Loucy (cell line): ENCODE results near the gene MBD5.

Source experiments
- H2AFZ ChIP-seq: fragments of 200-600 bp; sonication (generic); 2 replicates; pipeline ENCODE4 v1.6.0; 2016; ENCODE audit warnings: antibody characterized with exemption, mild to moderate bottlenecking, low read length, moderate library complexity
- H3F3A ChIP-seq: fragments of 200-600 bp; 2 replicates; pipeline ENCODE4 v1.6.0; 2016; ENCODE audit warnings: antibody characterized with exemption, low read depth, mild to moderate bottlenecking
- H3K27me3 ChIP-seq: fragments of 200-600 bp; sonication (generic); 2 replicates; pipeline ENCODE4 v1.6.1; 2014; ENCODE audit warnings: low read length, mild to moderate bottlenecking; ENCODE audit not compliant: insufficient read depth, poor library complexity, severe bottlenecking
- H3K36me3 ChIP-seq: fragments of 200-600 bp; sonication (generic); 2 replicates; pipeline ENCODE4 v1.6.1; 2016; ENCODE audit warnings: low read length; ENCODE audit not compliant: insufficient read depth
- H3K4me1 ChIP-seq: fragments of 200-600 bp; sonication (generic); 2 replicates; pipeline ENCODE4 v1.5.1; 2014; ENCODE audit warnings: low read length, mild to moderate bottlenecking; ENCODE audit not compliant: insufficient read depth, poor library complexity, severe bottlenecking
- H3K4me2 ChIP-seq: fragments of 200-600 bp; sonication (generic); 2 replicates; pipeline ENCODE4 v1.6.0; 2014; ENCODE audit warnings: antibody characterized with exemption, low read length, low read depth, mild to moderate bottlenecking; ENCODE audit not compliant: poor library complexity, severe bottlenecking
- H3K4me3 ChIP-seq: fragments of 200-600 bp; sonication (generic); 2 replicates; pipeline ENCODE4 v1.5.1; 2014; ENCODE audit warnings: low read length, mild to moderate bottlenecking, mixed read lengths; ENCODE audit not compliant: poor library complexity, severe bottlenecking
- H3K79me2 ChIP-seq: fragments of 200-600 bp; sonication (generic); 2 replicates; pipeline ENCODE4 v1.6.1; 2014; ENCODE audit warnings: low read length; ENCODE audit not compliant: insufficient read depth
- H3K9ac ChIP-seq: fragments of 200-600 bp; sonication (generic); 2 replicates; pipeline ENCODE4 v1.6.0; 2014; ENCODE audit warnings: mild to moderate bottlenecking, low read depth, low read length, moderate library complexity; ENCODE audit not compliant: poor library complexity, severe bottlenecking
- H3K9me2 ChIP-seq: fragments of 200-600 bp; sonication (generic); replicated peaks from 2 replicates; pipeline ENCODE4 v1.6.1; 2016; ENCODE audit warnings: low read depth, low read length, mixed read lengths
- H3K9me3 ChIP-seq: fragments of 200-600 bp; sonication (generic); 2 replicates; pipeline ENCODE4 v1.6.1; 2014; ENCODE audit warnings: mild to moderate bottlenecking, antibody characterized with exemption, low read length, low read depth; ENCODE audit not compliant: insufficient read depth
- H4K20me1 ChIP-seq: fragments of 200-600 bp; sonication (generic); 2 replicates; pipeline ENCODE4 v1.6.0; 2014; ENCODE audit warnings: antibody characterized with exemption, low read length, mild to moderate bottlenecking; ENCODE audit not compliant: insufficient read depth, poor library complexity, severe bottlenecking
- EZH2phosphoT487 ChIP-seq: fragments of 200-600 bp; IDR thresholded peaks from 2 replicates; pipeline ENCODE4 v1.6.1; 2018; ENCODE audit warnings: antibody characterized with exemption, mild to moderate bottlenecking, moderate library complexity, borderline replicate concordance
- TF ChIP-seq, protein P1 (sequence below): fragments of 200-600 bp; sonication (generic); conservative IDR thresholded peaks from 2 replicates; pipeline ENCODE4 v1.5.1; 2014; ENCODE audit warnings: mild to moderate bottlenecking, antibody characterized with exemption, low read length

The MBD5 gene

GRCh38 chr2:148300544-148300943 lies 279.7 kb downstream of the MBD5 start:
- Histone ChIP-seq H3K9me2 (no peaks in the 10 kb centered on the region), H2AFZ (no peak overlapping the region), H3F3A (no peaks in the 10 kb centered on the region), H3K36me3 (no peaks in the 10 kb centered on the region), H3K9ac (no peak overlapping the region), H3K9me3 (no peaks in the 10 kb centered on the region), H3K4me1 (no peaks in the 10 kb centered on the region), H3K79me2 (no peaks in the 10 kb centered on the region), H3K4me3 (no peak overlapping the region), H3K27me3 (no peaks in the 10 kb centered on the region), H4K20me1 (no peaks in the 10 kb centered on the region), H3K4me2 (no peak overlapping the region)
- TF ChIP-seq EZH2phosphoT487 = no peak
- TF ChIP-seq, protein P1, sequence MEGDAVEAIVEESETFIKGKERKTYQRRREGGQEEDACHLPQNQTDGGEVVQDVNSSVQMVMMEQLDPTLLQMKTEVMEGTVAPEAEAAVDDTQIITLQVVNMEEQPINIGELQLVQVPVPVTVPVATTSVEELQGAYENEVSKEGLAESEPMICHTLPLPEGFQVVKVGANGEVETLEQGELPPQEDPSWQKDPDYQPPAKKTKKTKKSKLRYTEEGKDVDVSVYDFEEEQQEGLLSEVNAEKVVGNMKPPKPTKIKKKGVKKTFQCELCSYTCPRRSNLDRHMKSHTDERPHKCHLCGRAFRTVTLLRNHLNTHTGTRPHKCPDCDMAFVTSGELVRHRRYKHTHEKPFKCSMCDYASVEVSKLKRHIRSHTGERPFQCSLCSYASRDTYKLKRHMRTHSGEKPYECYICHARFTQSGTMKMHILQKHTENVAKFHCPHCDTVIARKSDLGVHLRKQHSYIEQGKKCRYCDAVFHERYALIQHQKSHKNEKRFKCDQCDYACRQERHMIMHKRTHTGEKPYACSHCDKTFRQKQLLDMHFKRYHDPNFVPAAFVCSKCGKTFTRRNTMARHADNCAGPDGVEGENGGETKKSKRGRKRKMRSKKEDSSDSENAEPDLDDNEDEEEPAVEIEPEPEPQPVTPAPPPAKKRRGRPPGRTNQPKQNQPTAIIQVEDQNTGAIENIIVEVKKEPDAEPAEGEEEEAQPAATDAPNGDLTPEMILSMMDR = no peak

- H3K27me3 ChIP-seq = no peaks in the 10 kb centered on the region
- no peak for TF ChIP-seq EZH2phosphoT487
- TF ChIP-seq, protein P1 = no peak
- H3K9me2 ChIP-seq = no peaks in the 10 kb centered on the region
- no peaks in the 10 kb centered on the region for H3K9me3 ChIP-seq
- no peak overlapping the region for H2AFZ ChIP-seq
- no peak overlapping the region for H3K4me3 ChIP-seq
- H4K20me1 ChIP-seq = no peaks in the 10 kb centered on the region
- no peaks in the 10 kb centered on the region for H3K36me3 ChIP-seq
- no peak overlapping the region for H3K9ac ChIP-seq
- no peaks in the 10 kb centered on the region for H3K79me2 ChIP-seq
- no peak overlapping the region for H3K4me2 ChIP-seq
- H3F3A ChIP-seq = no peaks in the 10 kb centered on the region
- no peaks in the 10 kb centered on the region for H3K4me1 ChIP-seq
These were observed 280.5 kb downstream of the MBD5 start for GRCh38 chr2:148301362-148301761.

GRCh38 chr2:148302526-148302925 lies 281.6 kb downstream of the MBD5 start:
- TF ChIP-seq, protein P1 = no peak
- TF ChIP-seq EZH2phosphoT487 = no peak
- Histone ChIP-seq H3K4me2 (no peak overlapping the region), H3K4me3 (no peak overlapping the region), H3K9ac (no peak overlapping the region), H3K4me1 (no peaks in the 10 kb centered on the region), H3K79me2 (no peaks in the 10 kb centered on the region), H3F3A (no peaks in the 10 kb centered on the region), H3K36me3 (no peaks in the 10 kb centered on the region), H4K20me1 (no peaks in the 10 kb centered on the region), H3K9me2 (no peaks in the 10 kb centered on the region), H2AFZ (no peak overlapping the region), H3K9me3 (no peaks in the 10 kb centered on the region), H3K27me3 (no peaks in the 10 kb centered on the region)
